H1 (cell line): ENCODE data around the gene RHOBTB1.

Source experiments
- EP300 ChIP-seq, 2 experiments: IDR thresholded peaks; 1 replicate in 1 of 2; 2 replicates in 1 of 2; pipeline ENCODE4 v1.6.1; 2011 to 2012; ENCODE audit warnings: low read depth in 2 of 2, low read length in 2 of 2, mild to moderate bottlenecking in 2 of 2, borderline replicate concordance in 1 of 2, inconsistent platforms in 1 of 2, moderate library complexity in 1 of 2
- EZH2 ChIP-seq: fragments of 200-600 bp; sonication (generic); IDR thresholded peaks from 2 replicates; pipeline ENCODE4 v1.7.1; 2012; ENCODE audit warnings: low read depth, mild to moderate bottlenecking, moderate library complexity, low read length, inconsistent platforms; ENCODE audit not compliant: severe bottlenecking
- POLR2A ChIP-seq, 2 experiments: IDR thresholded peaks; 1 replicate in 1 of 2; 2 replicates in 1 of 2; pipeline ENCODE4 v1.6.1; 2011; ENCODE audit warnings: low read depth in 2 of 2, low read length in 2 of 2, mild to moderate bottlenecking in 2 of 2; ENCODE audit errors: control extremely low read depth in 1 of 2
- RAD21 ChIP-seq, 2 experiments: IDR thresholded peaks in 1 of 2; conservative IDR thresholded peaks in 1 of 2; 2 replicates each; pipeline ENCODE4 v1.6.1; 2011; ENCODE audit warnings: low read depth in 2 of 2, low read length in 2 of 2, improper control_type of control experiment in 1 of 2, inconsistent platforms in 1 of 2, mild to moderate bottlenecking in 1 of 2, moderate library complexity in 1 of 2
- RFX5 ChIP-seq: IDR thresholded peaks from 2 replicates; pipeline ENCODE4 v1.6.1; 2011; ENCODE audit warnings: low read depth, low read length, improper control_type of control experiment, borderline replicate concordance
- TAF1 ChIP-seq: IDR thresholded peaks from 2 replicates; pipeline ENCODE4 v1.6.1; 2011; ENCODE audit warnings: mild to moderate bottlenecking, low read depth, low read length
- TEAD4 ChIP-seq: IDR thresholded peaks from 2 replicates; pipeline ENCODE4 v1.6.1; 2012; ENCODE audit warnings: low read depth, low read length, inconsistent platforms, mixed read lengths
- ZNF274 ChIP-seq: IDR thresholded peaks from 2 replicates; pipeline ENCODE4 v1.7.0; 2012; ENCODE audit warnings: low read length, borderline replicate concordance; ENCODE audit errors: extremely low read depth
- TF ChIP-seq, protein P1 (sequence below), 3 experiments: IDR thresholded peaks; 1 replicate in 2 of 3; 2 replicates in 1 of 3; pipeline versions ENCODE4 v1.5.1 to v1.6.1; 2011; ENCODE audit warnings: low read length in 3 of 3, mild to moderate bottlenecking in 3 of 3, inconsistent platforms in 2 of 3, low read depth in 1 of 3, moderate library complexity in 1 of 3; ENCODE audit not compliant: insufficient read depth in 1 of 3; ENCODE audit errors: control extremely low read depth in 1 of 3
- TF ChIP-seq, protein P2 (sequence below): IDR thresholded peaks from 2 replicates; pipeline ENCODE4 v1.6.1; 2011; ENCODE audit warnings: low read length, improper control_type of control experiment
- TF ChIP-seq, protein P3 (sequence below): IDR thresholded peaks from 2 replicates; pipeline ENCODE4 v1.6.1; 2011; ENCODE audit warnings: low read depth, mild to moderate bottlenecking, low read length; ENCODE audit not compliant: insufficient read depth

DNA sequence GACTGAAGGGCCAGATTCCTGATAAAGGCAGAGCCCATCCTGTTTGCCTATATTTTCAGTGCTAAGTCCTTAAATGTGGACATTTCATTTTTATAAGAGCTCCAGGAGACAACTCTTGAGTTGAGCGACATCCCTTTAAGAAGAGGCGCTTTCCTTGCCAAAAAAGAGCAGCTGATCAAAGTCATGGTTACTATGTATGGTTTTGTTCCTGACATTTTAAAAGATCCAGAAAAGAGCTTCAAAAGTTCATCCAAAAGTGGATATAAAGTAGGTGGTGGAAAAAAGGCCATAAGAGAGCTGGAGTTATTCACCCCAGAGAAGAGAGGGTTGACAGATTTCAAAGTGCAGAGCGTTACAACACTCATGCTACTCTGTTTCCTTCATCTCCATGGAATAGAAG is 36.7 kb downstream of the RHOBTB1 start:
- TF ChIP-seq RAD21 (IDR thresholded peaks at IDR 0.05 in 1 of 2, conservative IDR thresholded peaks at IDR 0.05 in 1 of 2; ENCODE audit: low read depth in 2 of 2, low read length in 2 of 2) (no peak), TEAD4 (no peak), TAF1 (no peak), POLR2A (IDR thresholded peaks at IDR 0.05; ENCODE audit: control extremely low read depth in 1 of 2, low read depth in 2 of 2, low read length in 2 of 2) (no peak), ZNF274 (no peak), EZH2 (no peak), EP300 (IDR thresholded peaks at IDR 0.05; ENCODE audit: borderline replicate concordance in 1 of 2, low read depth in 2 of 2, low read length in 2 of 2) (no peak), RFX5 (no peak)
- TF ChIP-seq, protein P1, sequence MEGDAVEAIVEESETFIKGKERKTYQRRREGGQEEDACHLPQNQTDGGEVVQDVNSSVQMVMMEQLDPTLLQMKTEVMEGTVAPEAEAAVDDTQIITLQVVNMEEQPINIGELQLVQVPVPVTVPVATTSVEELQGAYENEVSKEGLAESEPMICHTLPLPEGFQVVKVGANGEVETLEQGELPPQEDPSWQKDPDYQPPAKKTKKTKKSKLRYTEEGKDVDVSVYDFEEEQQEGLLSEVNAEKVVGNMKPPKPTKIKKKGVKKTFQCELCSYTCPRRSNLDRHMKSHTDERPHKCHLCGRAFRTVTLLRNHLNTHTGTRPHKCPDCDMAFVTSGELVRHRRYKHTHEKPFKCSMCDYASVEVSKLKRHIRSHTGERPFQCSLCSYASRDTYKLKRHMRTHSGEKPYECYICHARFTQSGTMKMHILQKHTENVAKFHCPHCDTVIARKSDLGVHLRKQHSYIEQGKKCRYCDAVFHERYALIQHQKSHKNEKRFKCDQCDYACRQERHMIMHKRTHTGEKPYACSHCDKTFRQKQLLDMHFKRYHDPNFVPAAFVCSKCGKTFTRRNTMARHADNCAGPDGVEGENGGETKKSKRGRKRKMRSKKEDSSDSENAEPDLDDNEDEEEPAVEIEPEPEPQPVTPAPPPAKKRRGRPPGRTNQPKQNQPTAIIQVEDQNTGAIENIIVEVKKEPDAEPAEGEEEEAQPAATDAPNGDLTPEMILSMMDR (IDR thresholded peaks at IDR 0.05; ENCODE audit: control extremely low read depth in 1 of 3, insufficient read depth in 1 of 3, low read depth in 1 of 3, low read length in 3 of 3) = no peak
- TF ChIP-seq, protein P2, sequence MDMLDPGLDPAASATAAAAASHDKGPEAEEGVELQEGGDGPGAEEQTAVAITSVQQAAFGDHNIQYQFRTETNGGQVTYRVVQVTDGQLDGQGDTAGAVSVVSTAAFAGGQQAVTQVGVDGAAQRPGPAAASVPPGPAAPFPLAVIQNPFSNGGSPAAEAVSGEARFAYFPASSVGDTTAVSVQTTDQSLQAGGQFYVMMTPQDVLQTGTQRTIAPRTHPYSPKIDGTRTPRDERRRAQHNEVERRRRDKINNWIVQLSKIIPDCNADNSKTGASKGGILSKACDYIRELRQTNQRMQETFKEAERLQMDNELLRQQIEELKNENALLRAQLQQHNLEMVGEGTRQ = no peak
- TF ChIP-seq, protein P3, sequence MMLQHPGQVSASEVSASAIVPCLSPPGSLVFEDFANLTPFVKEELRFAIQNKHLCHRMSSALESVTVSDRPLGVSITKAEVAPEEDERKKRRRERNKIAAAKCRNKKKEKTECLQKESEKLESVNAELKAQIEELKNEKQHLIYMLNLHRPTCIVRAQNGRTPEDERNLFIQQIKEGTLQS = no peak
